IPS-20b (cell line): Measurements from ENCODE around the gene IL17RC.
A peak's percentile ranks its signal among the peaks of the same experiment; 100 is the strongest.
"Not testable (repeated sequence)": the region's sequence is repeated elsewhere in the genome, so short reads cannot be mapped to it uniquely, and the experiment has no call there.

Source experiments
- H3K27ac ChIP-seq: one replicate; pipeline ENCODE4 v1.5.1; 2013; ENCODE audit warnings: low read length
- H3K27me3 ChIP-seq: 2 replicates; pipeline ENCODE4 v1.6.1; 2013; ENCODE audit warnings: mild to moderate bottlenecking, low read length, inconsistent platforms; ENCODE audit not compliant: insufficient read depth
- H3K36me3 ChIP-seq: 2 replicates; pipeline ENCODE4 v1.6.1; 2013; ENCODE audit warnings: low read depth, mild to moderate bottlenecking, inconsistent platforms, low read length, moderate library complexity; ENCODE audit not compliant: insufficient read depth
- H3K4me1 ChIP-seq: 2 replicates; pipeline ENCODE4 v1.6.1; 2013; ENCODE audit warnings: mild to moderate bottlenecking, control low read depth, inconsistent platforms, low read length, moderate library complexity; ENCODE audit not compliant: insufficient read depth
- H3K4me3 ChIP-seq: 2 replicates; pipeline ENCODE4 v1.5.1; 2013; ENCODE audit warnings: mild to moderate bottlenecking, low read length, inconsistent platforms
- H3K9ac ChIP-seq: 2 replicates; pipeline ENCODE4 v1.6.1; 2013; ENCODE audit warnings: low read depth, mild to moderate bottlenecking, inconsistent platforms, low read length, moderate library complexity
- H3K9me3 ChIP-seq: 2 replicates; pipeline ENCODE4 v1.6.1; 2013; ENCODE audit warnings: mild to moderate bottlenecking, low read depth, low read length, inconsistent platforms; ENCODE audit not compliant: insufficient read depth

Gene IL17RC

DNA sequence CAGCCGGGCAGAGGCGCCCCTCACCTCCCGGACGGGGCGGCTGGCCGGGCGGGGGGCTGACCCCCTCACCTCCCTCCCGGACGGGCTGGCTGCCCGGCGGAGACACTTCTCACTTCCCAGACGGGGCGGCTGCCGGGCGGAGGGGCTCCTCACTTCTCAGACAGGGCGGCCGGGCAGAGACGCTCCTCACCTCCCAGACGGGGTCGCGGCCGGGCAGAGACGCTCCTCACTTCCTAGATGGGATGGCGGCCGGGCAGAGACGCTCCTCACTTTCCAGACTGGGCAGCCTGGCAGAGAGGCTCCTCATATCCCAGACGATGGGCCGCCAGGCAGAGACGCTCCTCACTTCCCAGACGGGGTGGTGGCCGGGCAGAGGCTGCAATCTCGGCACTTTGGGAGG is 23.0 kb downstream of the IL17RC start:
- not testable (repeated sequence) for H3K4me3 ChIP-seq, H3K9ac ChIP-seq, H3K27ac ChIP-seq, H3K4me1 ChIP-seq, H3K9me3 ChIP-seq, H3K27me3 ChIP-seq, H3K36me3 ChIP-seq

DNA sequence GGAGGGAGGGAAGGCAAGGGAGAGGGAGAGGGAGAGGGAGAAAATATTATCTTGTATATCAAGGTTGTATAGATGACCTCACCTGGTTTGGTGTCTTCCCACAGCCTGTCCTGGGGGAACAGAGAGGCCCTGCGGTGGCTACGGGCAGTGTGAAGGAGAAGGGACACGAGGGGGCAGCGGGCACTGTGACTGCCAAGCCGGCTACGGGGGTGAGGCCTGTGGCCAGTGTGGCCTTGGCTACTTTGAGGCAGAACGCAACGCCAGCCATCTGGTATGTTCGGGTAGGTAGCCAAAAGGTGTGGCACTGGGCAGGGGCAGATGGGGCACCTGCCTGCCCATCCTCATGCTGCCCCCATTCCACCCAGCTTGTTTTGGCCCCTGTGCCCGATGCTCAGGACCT is 23.8 kb downstream of the IL17RC start:
- Histone ChIP-seq H3K4me3 (no peak overlapping the region), H3K27me3 (no peaks in the 10 kb centered on the region), H3K9me3 (no peaks in the 10 kb centered on the region), H3K27ac (no peak overlapping the region), H3K4me1 (no peaks in the 10 kb centered on the region), H3K9ac (no peak overlapping the region), H3K36me3 (peaks cover 9% of the 10 kb centered on the region; the same call in 1 of the 2 replicates)

GRCh38 chr3:9942164-9942563 is 25.3 kb downstream of the IL17RC start:
- H3K4me1 ChIP-seq = no peaks in the 10 kb centered on the region; the same call in 1 of the 2 replicates
- H3K27me3 ChIP-seq = no peaks in the 10 kb centered on the region
- H3K9ac ChIP-seq = no peak overlapping the region
- H3K9me3 ChIP-seq = no peaks in the 10 kb centered on the region
- H3K27ac ChIP-seq = no peak overlapping the region
- no peak overlapping the region for H3K4me3 ChIP-seq
- H3K36me3 ChIP-seq = no peaks in the 10 kb centered on the region

- Histone ChIP-seq H3K9ac (no peak overlapping the region), H3K36me3 (no peaks in the 10 kb centered on the region; the same call in 1 of the 2 replicates), H3K9me3 (no peaks in the 10 kb centered on the region), H3K27ac (no peak overlapping the region), H3K4me1 (no peaks in the 10 kb centered on the region; the same call in 1 of the 2 replicates), H3K27me3 (no peaks in the 10 kb centered on the region; the same call in 1 of the 2 replicates), H3K4me3 (no peak overlapping the region)
Measured at GRCh38 chr3:9942934-9943690, 26.2 kb downstream of the IL17RC start.

DNA sequence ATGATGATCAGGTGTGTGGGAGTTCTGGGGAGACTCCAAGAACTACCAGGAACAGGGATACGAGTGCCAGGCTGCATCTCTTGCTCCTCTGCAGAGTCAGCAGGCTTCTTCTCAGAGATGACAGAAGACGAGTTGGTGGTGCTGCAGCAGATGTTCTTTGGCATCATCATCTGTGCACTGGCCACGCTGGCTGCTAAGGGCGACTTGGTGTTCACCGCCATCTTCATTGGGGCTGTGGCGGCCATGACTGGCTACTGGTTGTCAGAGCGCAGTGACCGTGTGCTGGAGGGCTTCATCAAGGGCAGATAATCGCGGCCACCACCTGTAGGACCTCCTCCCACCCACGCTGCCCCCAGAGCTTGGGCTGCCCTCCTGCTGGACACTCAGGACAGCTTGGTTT is 27.4 kb downstream of the IL17RC start:
- Histone ChIP-seq H3K4me3 (no peak overlapping the region), H3K9ac (no peak overlapping the region), H3K27me3 (no peaks in the 10 kb centered on the region; the same call in 1 of the 2 replicates), H3K36me3 (peaks cover 5% of the 10 kb centered on the region), H3K9me3 (no peaks in the 10 kb centered on the region), H3K27ac (no peak overlapping the region), H3K4me1 (no peaks in the 10 kb centered on the region; the same call in 1 of the 2 replicates)

- H3K9me3 ChIP-seq = no peaks in the 10 kb centered on the region
- no peaks in the 10 kb centered on the region; the same call in 1 of the 2 replicates for H3K27me3 ChIP-seq
- H3K4me1 ChIP-seq = no peaks in the 10 kb centered on the region; the same call in 1 of the 2 replicates
- peaks cover 12% of the 10 kb centered on the region for H3K36me3 ChIP-seq
- H3K9ac ChIP-seq = no peak overlapping the region
- no peak overlapping the region for H3K27ac ChIP-seq
- H3K4me3 ChIP-seq = no peak overlapping the region
Measured at GRCh38 chr3:9945358-9945757, 28.5 kb downstream of the IL17RC start.

- peak overlapping the region; percentile 68 for H3K9ac ChIP-seq
- no peaks in the 10 kb centered on the region for H3K9me3 ChIP-seq
- H3K27me3 ChIP-seq = peaks cover 2% of the 10 kb centered on the region; the same call in 1 of the 2 replicates
- H3K4me1 ChIP-seq = no peaks in the 10 kb centered on the region; the same call in 1 of the 2 replicates
- peak overlapping the region; percentile 69 for H3K4me3 ChIP-seq
- H3K27ac ChIP-seq = no peak overlapping the region
- H3K36me3 ChIP-seq = peaks cover 12% of the 10 kb centered on the region
Measured at GRCh38 chr3:9946112-9947024, 29.5 kb downstream of the IL17RC start.

- no peaks in the 10 kb centered on the region; the same call in 1 of the 2 replicates for H3K4me1 ChIP-seq
- H3K9ac ChIP-seq = no peak overlapping the region; the same call in 1 of the 2 replicates
- no peak overlapping the region for H3K27ac ChIP-seq
- peaks cover 12% of the 10 kb centered on the region for H3K36me3 ChIP-seq
- H3K9me3 ChIP-seq = no peaks in the 10 kb centered on the region
- H3K4me3 ChIP-seq = peak overlapping the region; percentile 69
- peaks cover 6% of the 10 kb centered on the region; the same call in 1 of the 2 replicates for H3K27me3 ChIP-seq
Measured at GRCh38 chr3:9947025-9947995, 30.4 kb downstream of the IL17RC start.

GRCh38 chr3:9948586-9948985 is 31.7 kb downstream of the IL17RC start:
- Histone ChIP-seq H3K4me1 (no peaks in the 10 kb centered on the region; the same call in 1 of the 2 replicates), H3K9me3 (no peaks in the 10 kb centered on the region), H3K4me3 (no peak overlapping the region), H3K27me3 (peaks cover 14% of the 10 kb centered on the region; the same call in 1 of the 2 replicates), H3K36me3 (peaks cover 12% of the 10 kb centered on the region), H3K27ac (no peak overlapping the region), H3K9ac (no peak overlapping the region)

DNA sequence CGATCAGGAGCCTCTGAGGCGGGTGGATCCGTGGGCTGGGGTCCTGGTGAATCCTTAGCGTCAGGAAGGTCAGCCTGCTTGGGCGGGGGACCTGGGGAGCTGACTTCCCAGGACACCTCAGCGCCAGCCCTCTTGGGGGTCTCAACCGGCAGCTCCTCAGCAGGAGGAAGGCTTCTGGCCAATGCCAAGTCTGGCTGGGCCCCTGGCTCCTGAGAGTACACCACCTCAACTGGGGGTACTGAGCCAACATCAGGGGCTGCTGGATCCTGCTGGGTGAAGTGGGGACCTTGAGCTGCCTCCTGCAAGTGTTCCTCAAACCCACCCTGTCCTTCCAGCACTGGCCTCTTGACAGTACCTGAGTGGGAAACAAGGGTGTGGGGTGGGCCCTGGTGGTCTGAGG is 32.2 kb downstream of the IL17RC start:
- Histone ChIP-seq H3K9me3 (no peaks in the 10 kb centered on the region), H3K4me1 (no peaks in the 10 kb centered on the region; the same call in 1 of the 2 replicates), H3K4me3 (no peak overlapping the region), H3K9ac (no peak overlapping the region), H3K36me3 (peaks cover 12% of the 10 kb centered on the region), H3K27ac (no peak overlapping the region), H3K27me3 (peaks cover 18% of the 10 kb centered on the region; the same call in 1 of the 2 replicates)

DNA sequence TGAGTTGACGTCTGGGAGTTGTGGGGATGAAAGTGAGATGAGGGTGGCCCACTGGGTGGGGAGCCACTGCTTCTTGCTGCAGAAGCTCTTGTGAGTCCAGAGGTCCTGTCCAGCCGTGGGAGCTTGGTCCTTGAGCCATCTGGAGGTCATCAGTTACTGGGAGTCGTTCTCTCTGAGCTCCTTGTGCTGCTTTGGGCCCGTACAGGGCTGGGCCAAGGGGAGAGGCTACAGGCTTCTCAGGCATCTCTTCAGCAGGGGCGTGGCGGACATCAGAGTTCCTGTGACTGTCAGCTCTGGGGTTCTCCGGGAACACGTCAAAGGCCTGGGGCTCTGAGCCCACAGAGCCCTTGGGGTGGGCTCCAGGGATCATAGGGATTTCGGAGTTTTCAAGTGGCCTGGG is 32.7 kb downstream of the IL17RC start:
- no peaks in the 10 kb centered on the region for H3K9me3 ChIP-seq
- H3K4me1 ChIP-seq = peaks cover 5% of the 10 kb centered on the region
- H3K27me3 ChIP-seq = peaks cover 23% of the 10 kb centered on the region; the same call in 1 of the 2 replicates
- no peak overlapping the region for H3K4me3 ChIP-seq
- H3K36me3 ChIP-seq = peaks cover 12% of the 10 kb centered on the region
- no peak overlapping the region for H3K9ac ChIP-seq
- no peak overlapping the region for H3K27ac ChIP-seq
